OCI-LY7 (cell line): ENCODE measurements around the gene CASQ1. TPM values are rescaled to one million over a fixed set of nuclear protein-coding genes. Genes with fewer than 3 reads are reported as not detected.

ENCODE experiments used
- BruUV-seq: library from RNA; stranded (reverse); fragments of 400-500 nt; replicated peaks from 2 replicates; lab custom pipeline; 2021; lab: Mats Ljungman, UMichigan
- CTCF ChIA-PET: fragments of 300-600 bp; sonication (Branson Sonifier 250); formaldehyde crosslinking; loops from one replicate; lab custom pipeline; 2022; ENCODE audit warnings: antibody characterized with exemption; ENCODE audit not compliant: unreplicated experiment; lab: Charles Lee
- POLR2A ChIA-PET: fragments of 300-600 bp; sonication (Branson Sonifier 250); formaldehyde crosslinking; loops from one replicate; lab custom pipeline; 2022; ENCODE audit warnings: antibody characterized with exemption; lab: Charles Lee
- DNase-seq: peaks from one replicate; pipeline ENCODE4 v3.0.0-alpha.2; 2015; ENCODE audit warnings: low spot score
- H2AFZ ChIP-seq: fragments of 200-600 bp; sonication (generic), shearing (Covaris generic); 2 replicates; pipeline ENCODE4 v1.6.1; 2014; ENCODE audit warnings: mild to moderate bottlenecking, antibody characterized with exemption, low read length, moderate library complexity
- H3K27ac ChIP-seq: fragments of 200-600 bp; sonication (generic); 2 replicates; pipeline ENCODE4 v1.5.1; 2014; ENCODE audit warnings: mixed run types, low read depth, mild to moderate bottlenecking, moderate library complexity, low read length, inconsistent platforms; ENCODE audit not compliant: poor library complexity, severe bottlenecking
- H3K36me3 ChIP-seq: fragments of 200-600 bp; sonication (generic); 2 replicates; pipeline ENCODE4 v1.6.1; 2014; ENCODE audit warnings: mild to moderate bottlenecking, antibody characterized with exemption, low read length, moderate library complexity, mixed read lengths; ENCODE audit not compliant: insufficient read depth
- H3K4me1 ChIP-seq: fragments of 200-600 bp; sonication (generic); 2 replicates; pipeline ENCODE4 v1.5.1; 2014; ENCODE audit warnings: mild to moderate bottlenecking, low read length; ENCODE audit not compliant: insufficient read depth, poor library complexity, severe bottlenecking
- H3K4me2 ChIP-seq: fragments of 200-600 bp; sonication (generic); 2 replicates; pipeline ENCODE4 v1.6.1; 2014; ENCODE audit warnings: mild to moderate bottlenecking, low read length
- H3K4me3 ChIP-seq: fragments of 200-600 bp; sonication (generic); 2 replicates; pipeline ENCODE4 v1.5.1; 2014; ENCODE audit warnings: mild to moderate bottlenecking, low read depth, low read length; ENCODE audit not compliant: poor library complexity, severe bottlenecking
- H3K79me2 ChIP-seq: fragments of 200-600 bp; sonication (generic); 2 replicates; pipeline ENCODE4 v1.6.1; 2016; ENCODE audit warnings: low read depth, mild to moderate bottlenecking, low read length, moderate library complexity, mixed read lengths; ENCODE audit not compliant: insufficient read depth
- H3K9me2 ChIP-seq: fragments of 200-600 bp; sonication (generic); 2 replicates; pipeline ENCODE4 v1.6.1; 2016; ENCODE audit warnings: mild to moderate bottlenecking, low read length, mixed read lengths; ENCODE audit not compliant: insufficient read depth
- H3K9me3 ChIP-seq: fragments of 200-600 bp; sonication (generic); 2 replicates; pipeline ENCODE4 v1.6.1; 2014; ENCODE audit warnings: mild to moderate bottlenecking, mixed run types, low read length, mixed read lengths
- H4K20me1 ChIP-seq: fragments of 200-600 bp; sonication (generic); 2 replicates; pipeline ENCODE4 v1.6.1; 2014; ENCODE audit warnings: mild to moderate bottlenecking, antibody characterized with exemption, low read length, moderate library complexity, mixed read lengths; ENCODE audit not compliant: insufficient read depth
- EZH2phosphoT487 ChIP-seq: fragments of 200-600 bp; sonication (generic); IDR thresholded peaks from 2 replicates; pipeline ENCODE4 v1.6.1; 2018; ENCODE audit warnings: low read depth, borderline replicate concordance, mild to moderate bottlenecking, mixed run types, antibody characterized with exemption, low read length, moderate library complexity, mixed read lengths
- intact Hi-C: fragments of 100-400 bp; cut with micrococcal nuclease; formaldehyde crosslinking; loops from one replicate; pipeline ENCODE4 v1.10.0; 2022; ENCODE audit not compliant: unreplicated experiment
- total RNA-seq, 2 experiments: library from RNA; depleted of rRNA in 1 of 2; stranded (reverse); fragments of >200 nt in 1 of 2; shearing (Covaris generic) in 1 of 2; gene quantifications; 2 replicates each; pipeline ENCODE4 v1.2.3, GENCODE V29; 2014 to 2022
- TF ChIP-seq, protein P1 (sequence below): fragments of 200-600 bp; sonication (generic); conservative IDR thresholded peaks from 2 replicates; pipeline ENCODE4 v1.5.1; 2014; ENCODE audit warnings: mild to moderate bottlenecking, antibody characterized with exemption, low read length, moderate library complexity, mixed read lengths

Gene CASQ1
- total RNA-seq, 2 experiments from 2014 or later: not detected

DNA sequence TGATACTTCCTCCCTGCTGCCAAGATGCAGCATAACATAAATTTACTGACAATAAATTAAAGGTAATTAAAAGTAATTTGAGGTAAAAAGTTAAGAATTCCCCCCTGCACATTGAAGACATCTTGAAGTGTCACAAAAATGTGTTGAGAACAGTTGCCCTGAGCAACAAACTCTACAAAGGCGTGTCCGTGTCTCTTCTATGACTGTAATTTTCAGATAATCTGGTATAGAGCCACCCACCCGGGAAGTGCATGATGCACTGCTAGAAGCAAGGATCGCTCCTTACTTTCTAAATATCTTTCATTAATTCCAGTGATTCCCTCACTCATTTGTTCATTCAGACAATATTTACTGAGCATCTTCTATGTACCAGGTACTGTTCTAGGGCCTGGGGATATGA lies 11.0 kb upstream of the CASQ1 start:
- Histone ChIP-seq H2AFZ (no peak overlapping the region), H3K4me1 (no peaks in the 10 kb centered on the region), H3K27ac (no peak overlapping the region), H3K9me3 (no peaks in the 10 kb centered on the region), H3K4me3 (no peak overlapping the region), H3K79me2 (no peaks in the 10 kb centered on the region), H4K20me1 (no peaks in the 10 kb centered on the region), H3K4me2 (no peak overlapping the region), H3K9me2 (no peaks in the 10 kb centered on the region), H3K36me3 (no peaks in the 10 kb centered on the region)
- no TSS peak for BruUV-seq
- ChIA-PET POLR2A (no interaction called here), CTCF (no interaction called here)
- DNase-seq: no peak
- TF ChIP-seq EZH2phosphoT487: no peak
- TF ChIP-seq, protein P1, sequence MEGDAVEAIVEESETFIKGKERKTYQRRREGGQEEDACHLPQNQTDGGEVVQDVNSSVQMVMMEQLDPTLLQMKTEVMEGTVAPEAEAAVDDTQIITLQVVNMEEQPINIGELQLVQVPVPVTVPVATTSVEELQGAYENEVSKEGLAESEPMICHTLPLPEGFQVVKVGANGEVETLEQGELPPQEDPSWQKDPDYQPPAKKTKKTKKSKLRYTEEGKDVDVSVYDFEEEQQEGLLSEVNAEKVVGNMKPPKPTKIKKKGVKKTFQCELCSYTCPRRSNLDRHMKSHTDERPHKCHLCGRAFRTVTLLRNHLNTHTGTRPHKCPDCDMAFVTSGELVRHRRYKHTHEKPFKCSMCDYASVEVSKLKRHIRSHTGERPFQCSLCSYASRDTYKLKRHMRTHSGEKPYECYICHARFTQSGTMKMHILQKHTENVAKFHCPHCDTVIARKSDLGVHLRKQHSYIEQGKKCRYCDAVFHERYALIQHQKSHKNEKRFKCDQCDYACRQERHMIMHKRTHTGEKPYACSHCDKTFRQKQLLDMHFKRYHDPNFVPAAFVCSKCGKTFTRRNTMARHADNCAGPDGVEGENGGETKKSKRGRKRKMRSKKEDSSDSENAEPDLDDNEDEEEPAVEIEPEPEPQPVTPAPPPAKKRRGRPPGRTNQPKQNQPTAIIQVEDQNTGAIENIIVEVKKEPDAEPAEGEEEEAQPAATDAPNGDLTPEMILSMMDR: no peak
- intact Hi-C loops: no loop called here

DNA sequence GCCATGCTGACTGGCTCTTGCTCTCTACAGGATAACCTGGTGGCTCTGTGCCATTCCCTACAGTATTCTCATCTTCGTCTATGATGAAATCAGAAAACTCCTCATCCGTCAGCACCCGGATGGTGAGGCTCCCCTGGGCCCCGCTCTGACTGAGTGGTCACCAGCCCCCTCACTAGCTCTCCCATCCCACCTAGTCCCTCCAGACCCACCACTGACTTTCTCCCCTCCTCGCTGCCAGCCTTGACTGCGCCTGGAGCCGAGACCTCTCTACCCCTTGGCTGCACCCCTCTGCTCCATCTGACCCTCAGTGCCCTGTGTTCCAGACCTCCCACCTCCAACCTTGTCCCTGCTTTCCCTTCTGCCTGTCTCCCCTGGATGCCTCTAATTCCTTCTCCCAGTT lies 4.1 kb upstream of the CASQ1 start:
- no peaks in the 10 kb centered on the region for H3K36me3 ChIP-seq
- H3K9me3 ChIP-seq: no peaks in the 10 kb centered on the region
- no peaks in the 10 kb centered on the region for H4K20me1 ChIP-seq
- no TSS peak for BruUV-seq
- TF ChIP-seq, protein P1: no peak
- TF ChIP-seq EZH2phosphoT487: no peak
- H3K4me1 ChIP-seq: no peaks in the 10 kb centered on the region
- CTCF ChIA-PET: no interaction called here
- H3K4me3 ChIP-seq: no peak overlapping the region
- no peak for DNase-seq
- no peak overlapping the region for H3K4me2 ChIP-seq
- POLR2A ChIA-PET: no interaction called here
- intact Hi-C loops: no loop called here
- H3K27ac ChIP-seq: no peak overlapping the region
- H2AFZ ChIP-seq: no peak overlapping the region
- H3K9me2 ChIP-seq: no peaks in the 10 kb centered on the region
- no peaks in the 10 kb centered on the region for H3K79me2 ChIP-seq

DNA sequence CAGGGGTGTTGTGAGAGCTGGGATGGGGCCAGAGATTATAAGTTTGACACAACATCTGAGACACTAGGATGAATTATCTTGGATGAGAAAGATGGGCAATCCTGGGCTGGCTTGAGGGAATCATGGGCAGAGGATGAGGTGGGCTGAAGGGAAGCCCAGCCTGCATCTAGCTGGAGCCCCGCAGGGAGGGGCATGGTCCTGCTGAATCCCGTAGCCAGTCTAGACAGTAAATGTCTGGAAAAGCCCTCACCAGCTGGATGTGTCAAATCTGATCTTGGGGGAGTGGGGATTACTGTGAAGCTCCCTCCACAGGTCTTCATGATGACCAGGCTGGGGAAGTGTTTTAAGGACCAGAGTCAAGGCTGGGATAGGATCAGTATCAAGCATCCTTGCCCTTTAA lies 3.6 kb upstream of the CASQ1 start:
- no TSS peak for BruUV-seq
- TF ChIP-seq, protein P1: no peak
- TF ChIP-seq EZH2phosphoT487: no peak
- no peaks in the 10 kb centered on the region for H3K9me3 ChIP-seq
- no peaks in the 10 kb centered on the region for H3K79me2 ChIP-seq
- H3K4me2 ChIP-seq: no peak overlapping the region
- no peak overlapping the region for H3K4me3 ChIP-seq
- no peak for DNase-seq
- no peaks in the 10 kb centered on the region for H3K4me1 ChIP-seq
- CTCF ChIA-PET: no interaction called here
- H4K20me1 ChIP-seq: no peaks in the 10 kb centered on the region
- H3K27ac ChIP-seq: no peak overlapping the region
- H3K9me2 ChIP-seq: no peaks in the 10 kb centered on the region
- POLR2A ChIA-PET: no interaction called here
- no peak overlapping the region for H2AFZ ChIP-seq
- intact Hi-C loops: no loop called here
- no peaks in the 10 kb centered on the region for H3K36me3 ChIP-seq
